Adrenal gland (tissue), 5 donors: Measurements from ENCODE around the gene MAN1C1.

Source experiments
- POLR2A ChIP-seq, 2 donors: fragments of 450-650 bp; IDR thresholded peaks; one replicate each; pipeline ENCODE4 v1.6.1; 2017; ENCODE audit warnings: antibody characterized with exemption in 2 of 2, mild to moderate bottlenecking in 2 of 2, moderate library complexity in 1 of 2
- TF ChIP-seq, protein P1 (sequence below), 6 experiments: fragments of 450-650 bp in 4 of 6; fragments of 200-600 bp in 2 of 6; sonication (generic) in 1 of 6; IDR thresholded peaks; 1 replicate in 5 of 6; 2 replicates in 1 of 6; pipeline versions ENCODE4 v1.5.1 to v1.8.0; 2016 to 2021; ENCODE audit warnings: antibody characterized with exemption in 6 of 6, mild to moderate bottlenecking in 2 of 6, moderate library complexity in 1 of 6
- donor health status: DM: no; HTN: no; CAD: no.

DNA sequence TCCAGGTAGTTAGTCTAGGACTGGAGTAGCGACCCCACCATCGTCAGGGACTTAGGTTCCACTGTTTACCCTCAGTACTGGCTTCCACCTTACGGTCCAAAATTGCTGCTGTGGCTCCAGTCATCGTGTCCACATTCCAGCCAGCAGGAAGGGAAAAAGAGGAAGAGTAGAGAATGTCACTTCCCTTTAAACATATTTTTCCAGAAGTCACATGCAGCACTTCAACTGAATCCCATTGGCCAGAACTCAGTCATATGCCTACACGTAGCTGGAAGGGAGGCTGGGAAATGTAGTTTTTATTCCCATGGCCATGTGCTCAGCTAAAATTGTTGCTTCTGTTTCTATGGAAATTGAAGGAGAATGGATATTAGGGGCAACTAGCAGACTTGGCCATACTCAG, 99.3 kb downstream of the MAN1C1 start:
- TF ChIP-seq, protein P1, sequence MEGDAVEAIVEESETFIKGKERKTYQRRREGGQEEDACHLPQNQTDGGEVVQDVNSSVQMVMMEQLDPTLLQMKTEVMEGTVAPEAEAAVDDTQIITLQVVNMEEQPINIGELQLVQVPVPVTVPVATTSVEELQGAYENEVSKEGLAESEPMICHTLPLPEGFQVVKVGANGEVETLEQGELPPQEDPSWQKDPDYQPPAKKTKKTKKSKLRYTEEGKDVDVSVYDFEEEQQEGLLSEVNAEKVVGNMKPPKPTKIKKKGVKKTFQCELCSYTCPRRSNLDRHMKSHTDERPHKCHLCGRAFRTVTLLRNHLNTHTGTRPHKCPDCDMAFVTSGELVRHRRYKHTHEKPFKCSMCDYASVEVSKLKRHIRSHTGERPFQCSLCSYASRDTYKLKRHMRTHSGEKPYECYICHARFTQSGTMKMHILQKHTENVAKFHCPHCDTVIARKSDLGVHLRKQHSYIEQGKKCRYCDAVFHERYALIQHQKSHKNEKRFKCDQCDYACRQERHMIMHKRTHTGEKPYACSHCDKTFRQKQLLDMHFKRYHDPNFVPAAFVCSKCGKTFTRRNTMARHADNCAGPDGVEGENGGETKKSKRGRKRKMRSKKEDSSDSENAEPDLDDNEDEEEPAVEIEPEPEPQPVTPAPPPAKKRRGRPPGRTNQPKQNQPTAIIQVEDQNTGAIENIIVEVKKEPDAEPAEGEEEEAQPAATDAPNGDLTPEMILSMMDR (IDR thresholded peaks at IDR 0.05) = no peak
- no peak for TF ChIP-seq POLR2A (IDR thresholded peaks at IDR 0.05)
